Adrenal gland (tissue), 12 donors: Measurements from ENCODE around the gene NFYC. TPM values are rescaled to one million over a fixed set of nuclear protein-coding genes. Genes with fewer than 3 reads are reported as not detected.

Experiments used
- DNase-seq, 7 donors: peaks; one replicate each; pipeline ENCODE4 v3.0.0-alpha.2; 2019 to 2020
- H3K27ac ChIP-seq, 5 donors: fragments of 200-600 bp; sonication (generic) in 4 of 5; 1 replicate in 3 of 5; 2 replicates in 2 of 5; pipeline versions ENCODE4 v1.5.1 to v1.8.0; 2016 to 2020; ENCODE audit warnings: mild to moderate bottlenecking in 1 of 5
- H3K27me3 ChIP-seq: fragments of 200-600 bp; 2 replicates; pipeline ENCODE4 v1.8.0; 2021
- H3K36me3 ChIP-seq, 2 donors: fragments of 200-600 bp; replicated peaks in 1 of 2; 1 replicate in 1 of 2; 2 replicates in 1 of 2; pipeline versions ENCODE4 v1.5.1 to v1.8.0; 2018 to 2022
- H3K4me1 ChIP-seq, 2 donors: fragments of 200-600 bp; replicated peaks in 1 of 2; 1 replicate in 1 of 2; 2 replicates in 1 of 2; pipeline versions ENCODE4 v1.5.1 to v1.8.0; 2018 to 2021
- H3K4me3 ChIP-seq, 4 donors: fragments of 200-600 bp; sonication (generic) in 3 of 4; one replicate each; pipeline ENCODE4 v1.5.1; 2016 to 2018
- H3K9me3 ChIP-seq, 3 donors: fragments of 200-600 bp; sonication (generic) in 1 of 3; replicated peaks in 1 of 3; 1 replicate in 2 of 3; 2 replicates in 1 of 3; pipeline versions ENCODE4 v1.5.1 to v1.8.0; 2016 to 2021
- CTCF ChIP-seq, 6 experiments: fragments of 450-650 bp in 4 of 6; fragments of 200-600 bp in 2 of 6; sonication (generic) in 1 of 6; IDR thresholded peaks; 1 replicate in 5 of 6; 2 replicates in 1 of 6; pipeline versions ENCODE4 v1.5.1 to v1.8.0; 2016 to 2021; ENCODE audit warnings: antibody characterized with exemption in 6 of 6, mild to moderate bottlenecking in 2 of 6, moderate library complexity in 1 of 6
- POLR2A ChIP-seq, 2 donors: fragments of 450-650 bp; IDR thresholded peaks; one replicate each; pipeline ENCODE4 v1.6.1; 2017; ENCODE audit warnings: antibody characterized with exemption in 2 of 2, mild to moderate bottlenecking in 2 of 2, moderate library complexity in 1 of 2
- WGBS, 4 donors: extraction: QIAGEN DNeasy Blood & Tissue Kit in 2 of 4; methylation state at CpG; one replicate each; pipeline versions ENCODE4 v1.1.5 to v1.1.7; 2013 to 2017; 5-methylcytosine and 5-hydroxymethylcytosine counted together
- intact Hi-C, 2 donors: fragments of 100-400 bp; cut with DNase I; formaldehyde crosslinking; loops; one replicate each; pipeline versions ENCODE4 v1.14.1 to v1.15.0; 2022 to 2023
- polyA plus RNA-seq, 3 donors: library from polyadenylated mRNA; stranded (reverse); fragments of 200-250 nt in 2 of 3; fragments of 350-450 nt in 1 of 3; fragmentation: Illumina TruSeq in 1 of 3; extraction: RNeasy Lipid Tissue Mini Kit (QIAGEN cat#74804) in 1 of 3; gene quantifications; one replicate each; pipeline ENCODE4 v1.2.3, GENCODE V29; 2013 to 2014
- total RNA-seq, 9 donors: library from RNA; depleted of rRNA in 4 of 9; stranded (reverse); fragments of >200 nt in 4 of 9; fragments of 120-200 nt in 1 of 9; fragmentation: NEBNext Ultra II Directional in 1 of 9; extraction: Animal tissue kit (Norgen Biotek cat#: 25700) in 1 of 9; gene quantifications; one replicate each; pipeline versions ENCODE4 v1.1.0 to v1.2.4, GENCODE V29; 2013 to 2023
- donor health status: healthy with polysubstance abuse.
- donor health status: Bipolar disorder and iron deficiency.
- donor health status: DM: yes; HTN: yes; CAD: no.
- donor health status: DM: no; HTN: no; CAD: no.
- donor health status: DM: no; HTN: no; CAD: no.
- donor health status: DM: yes; HTN: yes; CAD: no.

NFYC gene
- total and polyA plus RNA-seq, 12 donors: 35.9 to 73.8 (median 51.2) TPM

- Histone ChIP-seq H3K36me3 (no peaks in the 10 kb centered on the region), H3K4me3 (no peak overlapping the region), H3K27ac (peak overlapping the region in 4 of 5 donors; percentile 14 to 67 (median 44)), H3K27me3 (no peaks in the 10 kb centered on the region), H3K9me3 (no peaks in the 10 kb centered on the region), H3K4me1 (peaks cover 48 to 81% of the 10 kb centered on the region in 2 donors)
- DNase-seq: peak in 2 of 7 donors; percentile 23 to 37
- intact Hi-C loops: no loop called here
- TF ChIP-seq POLR2A (IDR thresholded peaks at IDR 0.05): no peak
- no peak for TF ChIP-seq CTCF (IDR thresholded peaks at IDR 0.05)
Observed at GRCh38 chr1:40712997-40713396, 21.5 kb downstream of the NFYC start.

GRCh38 chr1:40715491-40716059, 24.1 kb downstream of the NFYC start:
- intact Hi-C loops: no loop called here
- Histone ChIP-seq H3K27me3 (no peaks in the 10 kb centered on the region), H3K9me3 (no peaks in the 10 kb centered on the region), H3K27ac (no peak overlapping the region), H3K4me3 (no peak overlapping the region), H3K36me3 (no peaks in the 10 kb centered on the region), H3K4me1 (peaks cover 43 to 66% of the 10 kb centered on the region in 2 donors)
- TF ChIP-seq CTCF (IDR thresholded peaks at IDR 0.05): no peak
- no peak for TF ChIP-seq POLR2A (IDR thresholded peaks at IDR 0.05)
- no peak for DNase-seq
- WGBS, 4 donors: 59 to 66% (median 64%) methylated on average over 4 of the region's 4 CpGs

GRCh38 chr1:40717065-40717464, 25.6 kb downstream of the NFYC start:
- H3K4me1 ChIP-seq: peaks cover 28 to 52% of the 10 kb centered on the region in 2 donors
- intact Hi-C loops: no loop called here
- no peak overlapping the region for H3K27ac ChIP-seq
- no peak for DNase-seq
- no peaks in the 10 kb centered on the region for H3K27me3 ChIP-seq
- TF ChIP-seq CTCF (IDR thresholded peaks at IDR 0.05) (no peak), POLR2A (IDR thresholded peaks at IDR 0.05) (no peak)
- 58 to 100% (median 100%) methylated on average over 1 of the region's 1 CpG for WGBS, 4 donors
- no peaks in the 10 kb centered on the region for H3K36me3 ChIP-seq
- H3K4me3 ChIP-seq: no peak overlapping the region
- H3K9me3 ChIP-seq: no peaks in the 10 kb centered on the region

GRCh38 chr1:40717955-40718354, 26.5 kb downstream of the NFYC start:
- Histone ChIP-seq H3K36me3 (no peaks in the 10 kb centered on the region), H3K4me3 (no peak overlapping the region), H3K27me3 (no peaks in the 10 kb centered on the region), H3K27ac (no peak overlapping the region), H3K9me3 (no peaks in the 10 kb centered on the region), H3K4me1 (peaks cover 19 to 52% of the 10 kb centered on the region in 2 donors)
- intact Hi-C loops: no loop called here
- DNase-seq: no peak
- 83 to 89% (median 88%) methylated on average over 1 of the region's 1 CpG for WGBS, 4 donors
- TF ChIP-seq CTCF (IDR thresholded peaks at IDR 0.05): no peak
- no peak for TF ChIP-seq POLR2A (IDR thresholded peaks at IDR 0.05)
